Colonic mucosa (tissue), 4 donors: ENCODE data around the gene ELF5. TPM values are rescaled to one million over a fixed set of nuclear protein-coding genes. Genes with fewer than 3 reads are reported as not detected.

Source experiments
- DNase-seq: peaks from one replicate; pipeline ENCODE4 v3.0.0-alpha.2; 2020
- H3K27ac ChIP-seq: fragments of 200-600 bp; one replicate; pipeline ENCODE4 v1.8.0; 2021
- H3K27me3 ChIP-seq: fragments of 200-600 bp; one replicate; pipeline ENCODE4 v1.8.0; 2021
- H3K36me3 ChIP-seq: fragments of 200-600 bp; one replicate; pipeline ENCODE4 v1.8.0; 2021
- H3K4me1 ChIP-seq: fragments of 200-600 bp; one replicate; pipeline ENCODE4 v1.8.0; 2021; ENCODE audit warnings: mild to moderate bottlenecking
- H3K4me3 ChIP-seq: fragments of 200-600 bp; one replicate; pipeline ENCODE4 v1.8.0; 2021
- H3K9ac ChIP-seq, 2 donors: one replicate each; pipeline ENCODE4 v1.7.0; 2013; ENCODE audit warnings: control low read depth in 2 of 2, low read depth in 2 of 2, low read length in 2 of 2
- H3K9me3 ChIP-seq: fragments of 200-600 bp; one replicate; pipeline ENCODE4 v1.8.0; 2021
- intact Hi-C: fragments of 100-400 bp; cut with DNase I; formaldehyde crosslinking; loops from one replicate; pipeline ENCODE4 v1.14.1; 2022
- total RNA-seq, 2 donors: library from RNA; stranded (reverse); fragmentation: NEBNext Ultra II Directional in 1 of 2; extraction: Animal tissue kit (Norgen Biotek cat#: 25700) in 1 of 2; gene quantifications; one replicate each; pipeline ENCODE4 v1.2.1, GENCODE V29; 2021
- TF ChIP-seq, protein P1 (sequence below): fragments of 200-600 bp; IDR thresholded peaks from one replicate; pipeline ENCODE4 v1.8.0; 2022; ENCODE audit warnings: antibody characterized with exemption, mild to moderate bottlenecking
- donor health status: healthy.
- donor health status: DM: no; HTN: no; CAD: no.
- donor health status: DM: no; HTN: no; CAD: no.

The ELF5 gene
- total RNA-seq, 2 donors from 2014 or later: not detected

DNA sequence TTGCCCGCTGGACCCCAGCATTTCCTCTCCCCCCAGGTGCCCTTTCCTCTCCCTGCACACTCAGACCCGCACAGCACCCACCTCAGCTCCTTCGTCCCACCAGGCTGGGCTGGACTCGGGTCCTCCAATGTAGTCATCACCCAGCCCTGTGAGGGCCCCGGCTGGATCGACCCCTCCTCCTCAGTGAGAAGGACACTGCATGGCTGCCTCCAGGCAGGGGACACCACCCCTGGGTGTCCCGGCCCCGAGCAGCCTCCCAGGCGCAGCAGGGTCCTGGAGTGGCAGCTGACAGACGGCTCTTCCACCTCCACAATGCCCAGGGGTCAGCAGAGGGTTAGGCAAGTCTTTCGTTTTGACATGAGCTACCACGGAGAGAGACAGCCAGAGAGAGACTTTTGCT is 11.1 kb upstream of the ELF5 start:
- DNase-seq: no peak
- H3K9ac ChIP-seq: no peak overlapping the region
- no peaks in the 10 kb centered on the region for H3K27me3 ChIP-seq
- TF ChIP-seq, protein P1, sequence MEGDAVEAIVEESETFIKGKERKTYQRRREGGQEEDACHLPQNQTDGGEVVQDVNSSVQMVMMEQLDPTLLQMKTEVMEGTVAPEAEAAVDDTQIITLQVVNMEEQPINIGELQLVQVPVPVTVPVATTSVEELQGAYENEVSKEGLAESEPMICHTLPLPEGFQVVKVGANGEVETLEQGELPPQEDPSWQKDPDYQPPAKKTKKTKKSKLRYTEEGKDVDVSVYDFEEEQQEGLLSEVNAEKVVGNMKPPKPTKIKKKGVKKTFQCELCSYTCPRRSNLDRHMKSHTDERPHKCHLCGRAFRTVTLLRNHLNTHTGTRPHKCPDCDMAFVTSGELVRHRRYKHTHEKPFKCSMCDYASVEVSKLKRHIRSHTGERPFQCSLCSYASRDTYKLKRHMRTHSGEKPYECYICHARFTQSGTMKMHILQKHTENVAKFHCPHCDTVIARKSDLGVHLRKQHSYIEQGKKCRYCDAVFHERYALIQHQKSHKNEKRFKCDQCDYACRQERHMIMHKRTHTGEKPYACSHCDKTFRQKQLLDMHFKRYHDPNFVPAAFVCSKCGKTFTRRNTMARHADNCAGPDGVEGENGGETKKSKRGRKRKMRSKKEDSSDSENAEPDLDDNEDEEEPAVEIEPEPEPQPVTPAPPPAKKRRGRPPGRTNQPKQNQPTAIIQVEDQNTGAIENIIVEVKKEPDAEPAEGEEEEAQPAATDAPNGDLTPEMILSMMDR: no peak
- no peak overlapping the region for H3K4me3 ChIP-seq
- intact Hi-C loops: no loop called here
- no peak overlapping the region for H3K27ac ChIP-seq
- no peaks in the 10 kb centered on the region for H3K4me1 ChIP-seq
- H3K36me3 ChIP-seq: no peaks in the 10 kb centered on the region
- H3K9me3 ChIP-seq: no peaks in the 10 kb centered on the region

DNA sequence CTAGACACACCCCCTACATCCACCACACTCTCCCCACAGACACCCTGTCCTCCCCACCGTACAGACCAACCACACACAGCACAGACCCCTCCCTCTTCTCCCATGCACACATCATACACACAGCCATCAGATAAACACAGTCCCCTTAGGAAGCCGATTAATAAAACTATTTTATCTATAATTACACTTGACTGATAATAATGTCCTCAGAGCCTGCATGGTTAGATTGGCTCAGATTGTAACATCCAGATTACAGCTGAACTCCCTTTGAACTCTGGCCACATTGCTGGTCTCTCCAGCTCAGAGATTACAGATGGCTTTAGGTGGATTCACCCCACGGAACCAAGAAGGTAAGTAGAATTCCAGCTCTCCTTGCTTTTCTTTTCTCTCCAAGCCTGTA is 9.5 kb upstream of the ELF5 start:
- no peak for DNase-seq
- Histone ChIP-seq H3K4me3 (no peak overlapping the region), H3K36me3 (no peaks in the 10 kb centered on the region), H3K9me3 (no peaks in the 10 kb centered on the region), H3K4me1 (no peaks in the 10 kb centered on the region), H3K9ac (no peak overlapping the region), H3K27ac (no peak overlapping the region), H3K27me3 (no peaks in the 10 kb centered on the region)
- TF ChIP-seq, protein P1: no peak
- intact Hi-C loops: no loop called here

DNA sequence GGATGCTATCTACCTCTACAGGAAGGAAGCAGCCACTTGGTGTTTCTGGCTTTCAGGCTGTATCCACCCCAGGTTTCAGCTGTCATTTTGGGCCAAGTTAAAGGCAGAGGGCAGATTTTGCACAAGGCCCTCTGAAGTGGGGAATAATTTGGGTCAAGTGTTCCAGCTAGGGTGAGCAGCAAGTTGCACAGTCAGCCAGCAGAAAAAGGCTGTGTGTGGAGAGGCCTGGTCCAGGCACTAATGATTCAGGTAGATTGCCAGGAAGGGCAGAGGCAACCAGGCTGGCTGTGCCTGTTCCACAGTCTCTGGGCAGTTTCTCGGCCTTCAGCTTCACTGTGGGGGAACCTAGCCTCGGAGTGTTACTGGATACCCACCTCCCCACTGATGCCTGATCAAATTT is 8.6 kb upstream of the ELF5 start:
- Histone ChIP-seq H3K9ac (no peak overlapping the region), H3K27me3 (no peaks in the 10 kb centered on the region), H3K4me3 (no peak overlapping the region), H3K36me3 (no peaks in the 10 kb centered on the region), H3K27ac (no peak overlapping the region), H3K4me1 (no peaks in the 10 kb centered on the region), H3K9me3 (no peaks in the 10 kb centered on the region)
- DNase-seq: no peak
- intact Hi-C loops: no loop called here
- TF ChIP-seq, protein P1: no peak

- Histone ChIP-seq H3K27me3 (no peaks in the 10 kb centered on the region), H3K9ac (no peak overlapping the region), H3K4me1 (no peaks in the 10 kb centered on the region), H3K9me3 (no peaks in the 10 kb centered on the region), H3K4me3 (no peak overlapping the region), H3K27ac (no peak overlapping the region), H3K36me3 (no peaks in the 10 kb centered on the region)
- no peak for DNase-seq
- intact Hi-C loops: no loop called here
- TF ChIP-seq, protein P1: no peak
Observed at GRCh38 chr11:34521265-34521664, 7.7 kb upstream of the ELF5 start.

GRCh38 chr11:34519595-34520235 is 6.1 kb upstream of the ELF5 start:
- Histone ChIP-seq H3K36me3 (no peaks in the 10 kb centered on the region), H3K9me3 (no peaks in the 10 kb centered on the region), H3K4me1 (no peaks in the 10 kb centered on the region), H3K9ac (no peak overlapping the region), H3K27me3 (no peaks in the 10 kb centered on the region), H3K27ac (no peak overlapping the region), H3K4me3 (no peak overlapping the region)
- no peak for DNase-seq
- intact Hi-C loops: no loop called here
- TF ChIP-seq, protein P1: no peak
